C1 segment of cervical spinal cord (tissue), 14 donors: ENCODE results near the gene NAA35.
"Not testable (repeated sequence)": the region's sequence is repeated elsewhere in the genome, so short reads cannot be mapped to it uniquely, and the experiment has no call there.

Experiments
- DNase-seq, 14 donors: peaks; one replicate each; lab custom pipeline; 2025; lab: John Stamatoyannopoulos, UW

NAA35 gene

GRCh38 chr9:86027767-86028166, 86.8 kb downstream of the NAA35 start:
- DNase-seq, result no peak

- peak in 1 of 14 donors; percentile 57 for DNase-seq
Measured at GRCh38 chr9:86034863-86035734, 94.2 kb downstream of the NAA35 start.

- no peak for DNase-seq
Measured at GRCh38 chr9:86035827-86036440, 95.0 kb downstream of the NAA35 start.

GRCh38 chr9:86036555-86036954, 95.6 kb downstream of the NAA35 start:
- no peak for DNase-seq

GRCh38 chr9:86039991-86040860, 99.3 kb downstream of the NAA35 start:
- no peak for DNase-seq

GRCh38 chr9:86040861-86041155, 99.9 kb downstream of the NAA35 start:
- DNase-seq, result no peak

- no peak for DNase-seq
Measured at GRCh38 chr9:86041311-86041741, 100.4 kb downstream of the NAA35 start.

GRCh38 chr9:86042199-86042978, 101.4 kb downstream of the NAA35 start:
- no peak for DNase-seq

GRCh38 chr9:86043586-86043985, 102.6 kb downstream of the NAA35 start:
- DNase-seq, result no peak

- DNase-seq, result peak in 1 of 14 donors; percentile 8
Measured at GRCh38 chr9:86043999-86044398, 103.1 kb downstream of the NAA35 start.

GRCh38 chr9:86045654-86046053, 104.7 kb downstream of the NAA35 start:
- DNase-seq, result no peak

GRCh38 chr9:86046071-86046636, 105.2 kb downstream of the NAA35 start:
- DNase-seq, result peak in 1 of 14 donors; percentile 6

GRCh38 chr9:86046930-86047341, 106.0 kb downstream of the NAA35 start:
- DNase-seq, result peak in 4 of 14 donors; percentile 10 to 74 (median 22)

GRCh38 chr9:86047361-86047760, 106.4 kb downstream of the NAA35 start:
- no peak for DNase-seq

- not testable (repeated sequence) for DNase-seq
Measured at GRCh38 chr9:86048018-86048742, 107.2 kb downstream of the NAA35 start.

- no peak for DNase-seq
Measured at GRCh38 chr9:86052556-86053468, 111.9 kb downstream of the NAA35 start.

GRCh38 chr9:86054695-86055094, 113.7 kb downstream of the NAA35 start:
- DNase-seq, result no peak

- no peak for DNase-seq
Measured at GRCh38 chr9:86057491-86057890, 116.5 kb downstream of the NAA35 start.
